ENCODE data around the gene PTAFR.

DNA sequence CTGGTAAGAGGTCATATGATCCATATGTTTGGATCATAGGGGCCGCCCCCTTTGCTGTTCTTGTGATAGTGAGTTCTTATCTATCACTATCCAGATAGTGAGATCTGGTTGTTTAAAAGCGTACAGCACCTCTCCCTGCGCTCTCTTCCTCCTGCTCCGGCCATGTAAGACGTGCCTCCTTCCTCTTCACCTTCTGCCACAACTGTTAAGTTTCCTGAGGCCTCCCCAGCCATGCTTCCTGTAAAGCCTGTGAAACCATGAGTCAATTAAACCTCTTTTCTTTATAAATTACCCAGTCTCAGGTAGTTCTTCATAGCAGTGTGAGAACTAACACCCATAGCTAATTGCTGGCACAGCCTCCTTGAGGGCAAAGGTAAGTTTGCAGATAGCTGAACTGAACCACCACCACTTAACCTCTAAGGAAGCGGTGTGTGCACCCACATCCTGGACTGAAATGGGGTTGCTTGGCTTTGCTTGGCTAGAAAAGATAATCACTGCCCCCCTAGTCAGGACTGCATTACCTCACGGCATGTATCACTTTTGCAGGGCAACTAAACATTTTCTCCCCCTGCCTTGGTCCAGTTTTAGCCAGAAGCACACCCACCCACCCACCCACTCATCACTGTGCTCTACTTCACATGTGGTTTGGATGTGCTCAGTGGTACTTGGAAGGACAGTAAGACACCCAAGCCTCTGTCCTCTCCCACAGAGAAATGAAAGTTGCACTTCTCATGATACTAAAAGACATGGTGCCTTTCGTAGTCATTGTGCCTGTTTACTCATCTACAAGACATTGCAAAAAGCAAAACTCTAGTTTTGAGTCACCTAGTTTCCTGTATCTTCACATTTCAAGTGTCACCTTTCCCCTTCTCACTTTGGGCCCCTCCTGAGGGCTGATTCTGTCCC is 23.1 kb upstream of the PTAFR start:
- TF ChIP-seq, protein P1, sequence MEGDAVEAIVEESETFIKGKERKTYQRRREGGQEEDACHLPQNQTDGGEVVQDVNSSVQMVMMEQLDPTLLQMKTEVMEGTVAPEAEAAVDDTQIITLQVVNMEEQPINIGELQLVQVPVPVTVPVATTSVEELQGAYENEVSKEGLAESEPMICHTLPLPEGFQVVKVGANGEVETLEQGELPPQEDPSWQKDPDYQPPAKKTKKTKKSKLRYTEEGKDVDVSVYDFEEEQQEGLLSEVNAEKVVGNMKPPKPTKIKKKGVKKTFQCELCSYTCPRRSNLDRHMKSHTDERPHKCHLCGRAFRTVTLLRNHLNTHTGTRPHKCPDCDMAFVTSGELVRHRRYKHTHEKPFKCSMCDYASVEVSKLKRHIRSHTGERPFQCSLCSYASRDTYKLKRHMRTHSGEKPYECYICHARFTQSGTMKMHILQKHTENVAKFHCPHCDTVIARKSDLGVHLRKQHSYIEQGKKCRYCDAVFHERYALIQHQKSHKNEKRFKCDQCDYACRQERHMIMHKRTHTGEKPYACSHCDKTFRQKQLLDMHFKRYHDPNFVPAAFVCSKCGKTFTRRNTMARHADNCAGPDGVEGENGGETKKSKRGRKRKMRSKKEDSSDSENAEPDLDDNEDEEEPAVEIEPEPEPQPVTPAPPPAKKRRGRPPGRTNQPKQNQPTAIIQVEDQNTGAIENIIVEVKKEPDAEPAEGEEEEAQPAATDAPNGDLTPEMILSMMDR (IDR thresholded peaks at IDR 0.05) = no peak
- no peak for TF ChIP-seq POLR2A (IDR thresholded peaks at IDR 0.05)

All from body of pancreas (tissue), 4 donors.